Keratinocyte (primary cell): ENCODE measurements around the gene CNN2.

ENCODE experiments used
- CTCF ChIP-seq, 3 experiments: IDR thresholded peaks in 1 of 3; conservative IDR thresholded peaks in 1 of 3; optimal IDR thresholded peaks in 1 of 3; 2 replicates in 2 of 3; 3 replicates in 1 of 3; pipeline versions ENCODE3 to v1.5.1; 2011; ENCODE audit warnings: low read length in 3 of 3, mild to moderate bottlenecking in 3 of 3, moderate library complexity in 2 of 3, control low read depth in 1 of 3, inconsistent platforms in 1 of 3; ENCODE audit not compliant: insufficient read depth in 2 of 3; ENCODE audit errors: extremely low read depth in 1 of 3
- EZH2 ChIP-seq: IDR thresholded peaks from one replicate; pipeline ENCODE4 v1.6.1; 2012; ENCODE audit warnings: inconsistent platforms, mild to moderate bottlenecking, low read length, moderate library complexity

DNA sequence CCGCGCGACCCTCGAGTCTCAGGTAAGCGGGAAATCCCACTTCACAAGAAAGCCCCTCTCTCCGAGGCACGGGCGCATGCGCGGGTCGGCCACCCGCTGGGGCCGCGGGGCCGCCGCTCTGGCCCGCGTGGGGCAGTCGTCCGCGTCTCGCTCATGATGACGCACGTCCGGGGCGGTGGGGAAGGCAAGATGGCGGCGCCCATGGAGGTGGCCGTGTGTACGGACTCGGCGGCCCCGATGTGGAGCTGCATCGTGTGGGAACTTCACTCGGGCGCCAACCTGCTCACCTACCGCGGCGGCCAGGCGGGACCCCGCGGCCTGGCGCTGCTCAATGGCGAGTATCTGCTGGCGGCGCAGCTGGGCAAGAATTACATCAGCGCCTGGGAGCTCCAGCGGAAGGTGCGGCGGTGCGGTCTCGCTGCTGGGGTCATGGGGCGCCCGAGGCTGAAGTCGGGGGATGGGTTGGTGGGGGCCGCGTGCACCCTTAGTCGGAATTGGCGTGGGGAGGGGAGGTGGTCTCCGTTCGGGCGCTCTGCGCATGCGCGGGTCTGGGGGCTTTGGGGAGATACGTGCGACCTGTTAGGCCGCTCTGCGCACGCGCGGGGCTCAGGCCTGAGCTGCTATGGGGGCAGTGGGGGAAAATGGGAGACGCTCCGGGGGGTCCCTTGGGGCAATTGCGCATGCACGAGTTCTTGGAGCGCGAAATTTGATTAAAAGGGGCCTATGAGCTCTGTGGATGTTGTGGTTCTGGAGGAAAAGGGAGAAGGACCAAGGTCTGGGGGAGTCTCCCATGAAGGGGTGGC lies 42.0 kb upstream of the CNN2 start, which contains the start of gene WDR18:
- peak in 1 of 3 experiments; percentile 30 for TF ChIP-seq CTCF (optimal IDR thresholded peaks at IDR 0.05 in 1 of 3, IDR thresholded peaks at IDR 0.05 in 1 of 3, conservative IDR thresholded peaks at IDR 0.05 in 1 of 3; ENCODE audit: extremely low read depth in 1 of 3, insufficient read depth in 2 of 3, low read length in 3 of 3)
- TF ChIP-seq EZH2: no peak
